Keratinocyte (primary cell): Measurements from ENCODE around the gene MICA. TPM values are rescaled to one million over a fixed set of nuclear protein-coding genes. Genes with fewer than 3 reads are reported as not detected.

ENCODE experiments used
- DNase-seq: peaks from one replicate; pipeline ENCODE4 v3.0.0-alpha.2; 2011; ENCODE audit warnings: low read depth, missing footprints, low spot score
- FAIRE-seq: peaks from 2 replicates; lab custom pipeline; 2011; peaks lifted over from hg19 to GRCh38; lab: Jason Lieb, UNC
- H2AFZ ChIP-seq: 2 replicates; pipeline ENCODE4 v1.6.0; 2012; ENCODE audit warnings: low read length, control low read depth, inconsistent platforms; ENCODE audit not compliant: control insufficient read depth
- H3K27ac ChIP-seq: 2 replicates; pipeline ENCODE4 v1.5.1; 2011; ENCODE audit warnings: low read length; ENCODE audit not compliant: control insufficient read depth, insufficient read depth
- H3K27me3 ChIP-seq: 3 replicates; pipeline ENCODE4 v1.6.0; 2011; ENCODE audit warnings: low read length; ENCODE audit not compliant: control insufficient read depth, insufficient read depth; ENCODE audit errors: extremely low read depth
- H3K36me3 ChIP-seq, 2 experiments: 2 replicates in 1 of 2; 3 replicates in 1 of 2; pipeline ENCODE4 v1.5.1; 2011; ENCODE audit warnings: low read length in 2 of 2, mild to moderate bottlenecking in 1 of 2; ENCODE audit not compliant: control insufficient read depth in 2 of 2, insufficient read depth in 2 of 2; ENCODE audit errors: extremely low read depth in 1 of 2
- H3K4me1 ChIP-seq: 3 replicates; pipeline ENCODE4 v1.5.1; 2011; ENCODE audit warnings: low read length; ENCODE audit not compliant: control insufficient read depth, insufficient read depth; ENCODE audit errors: extremely low read depth
- H3K4me2 ChIP-seq: 3 replicates; pipeline ENCODE4 v1.6.0; 2011; ENCODE audit warnings: low read depth, low read length; ENCODE audit not compliant: control insufficient read depth, insufficient read depth; ENCODE audit errors: extremely low read depth
- H3K4me3 ChIP-seq, 3 experiments: fragments of 200-600 bp in 1 of 3; sonication (generic) in 1 of 3; 2 replicates in 2 of 3; 3 replicates in 1 of 3; pipeline ENCODE4 v1.5.1; 2011 to 2016; ENCODE audit warnings: low read length in 3 of 3, mild to moderate bottlenecking in 3 of 3, control low read depth in 2 of 3, inconsistent platforms in 1 of 3, low read depth in 1 of 3, mixed read lengths in 1 of 3, mixed run types in 1 of 3, moderate library complexity in 1 of 3; ENCODE audit not compliant: control insufficient read depth in 2 of 3, insufficient read depth in 2 of 3; ENCODE audit errors: extremely low read depth in 1 of 3
- H3K79me2 ChIP-seq: 2 replicates; pipeline ENCODE4 v1.6.0; 2012; ENCODE audit warnings: low read length; ENCODE audit not compliant: control insufficient read depth, insufficient read depth
- H3K9ac ChIP-seq: 3 replicates; pipeline ENCODE4 v1.6.0; 2011; ENCODE audit warnings: low read length; ENCODE audit not compliant: control insufficient read depth, insufficient read depth; ENCODE audit errors: extremely low read depth
- H3K9me1 ChIP-seq: 3 replicates; pipeline ENCODE4 v1.6.0; 2011; ENCODE audit warnings: low read length; ENCODE audit not compliant: control insufficient read depth, insufficient read depth; ENCODE audit errors: extremely low read depth
- H3K9me3 ChIP-seq: 2 replicates; pipeline ENCODE4 v1.5.1; 2012; ENCODE audit warnings: low read depth, low read length; ENCODE audit not compliant: control insufficient read depth
- H4K20me1 ChIP-seq: 3 replicates; pipeline ENCODE4 v1.6.0; 2011; ENCODE audit warnings: low read length; ENCODE audit not compliant: control insufficient read depth, insufficient read depth; ENCODE audit errors: extremely low read depth
- EZH2 ChIP-seq: IDR thresholded peaks from one replicate; pipeline ENCODE4 v1.6.1; 2012; ENCODE audit warnings: inconsistent platforms, mild to moderate bottlenecking, low read length, moderate library complexity
- dilution Hi-C: fragments of 300-500 bp; cut with MboI; formaldehyde crosslinking; loops from one replicate; pipeline ENCODE4 v1.7.0; 2020; ENCODE audit warnings: low sequenced_read_pairs; ENCODE audit not compliant: extremely low pct_ligation_motif_present
- polyA plus RNA-seq, 5 experiments: library from polyadenylated mRNA; depleted of rRNA in 3 of 5; stranded (reverse) in 3 of 5; stranded (forward) in 1 of 5; unstranded in 1 of 5; fragments of >200 nt; gene quantifications; 1 replicate in 1 of 5; 2 replicates in 3 of 5; 3 replicates in 1 of 5; pipeline versions ENCODE4 v1.2.1 to v1.2.3, GENCODE V29; 2011 to 2012; ENCODE audit warnings: missing spikeins in 2 of 5, low read depth in 1 of 5, low replicate concordance in 1 of 5
- TF ChIP-seq, protein P1 (sequence below), 3 experiments: IDR thresholded peaks in 1 of 3; conservative IDR thresholded peaks in 1 of 3; optimal IDR thresholded peaks in 1 of 3; 2 replicates in 2 of 3; 3 replicates in 1 of 3; pipeline versions ENCODE3 to v1.5.1; 2011; ENCODE audit warnings: low read length in 3 of 3, mild to moderate bottlenecking in 3 of 3, moderate library complexity in 2 of 3, control low read depth in 1 of 3, inconsistent platforms in 1 of 3; ENCODE audit not compliant: insufficient read depth in 2 of 3; ENCODE audit errors: extremely low read depth in 1 of 3

The MICA gene
- polyA plus RNA-seq, 1 donor (not counting 4 experiments of a cell fraction or from before 2014, with no cell fraction given) = 59.9 TPM

DNA sequence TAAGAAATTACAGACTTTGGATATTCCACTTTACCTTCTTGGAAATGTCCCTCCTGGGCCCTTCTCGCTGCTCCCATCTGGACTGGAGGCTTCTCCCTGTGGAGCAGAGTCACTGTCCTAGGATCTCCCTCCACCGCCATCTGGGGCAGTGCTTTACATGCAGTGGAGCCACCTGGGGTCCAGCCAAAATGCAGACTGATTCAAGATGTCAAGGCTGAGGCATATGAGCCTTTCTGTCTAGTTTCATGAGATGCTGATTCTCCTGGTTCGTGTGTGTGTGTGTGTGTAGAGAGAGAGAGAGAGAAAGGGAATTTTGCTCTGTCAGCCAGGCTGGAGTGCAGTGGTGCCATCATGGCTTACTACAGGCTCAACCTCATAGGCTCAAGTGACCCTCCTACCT, 14.9 kb downstream of the MICA start:
- H3K36me3 ChIP-seq = peaks cover 22 to 24% of the 10 kb centered on the region in 2 experiments
- peaks cover 4% of the 10 kb centered on the region for H3K79me2 ChIP-seq

DNA sequence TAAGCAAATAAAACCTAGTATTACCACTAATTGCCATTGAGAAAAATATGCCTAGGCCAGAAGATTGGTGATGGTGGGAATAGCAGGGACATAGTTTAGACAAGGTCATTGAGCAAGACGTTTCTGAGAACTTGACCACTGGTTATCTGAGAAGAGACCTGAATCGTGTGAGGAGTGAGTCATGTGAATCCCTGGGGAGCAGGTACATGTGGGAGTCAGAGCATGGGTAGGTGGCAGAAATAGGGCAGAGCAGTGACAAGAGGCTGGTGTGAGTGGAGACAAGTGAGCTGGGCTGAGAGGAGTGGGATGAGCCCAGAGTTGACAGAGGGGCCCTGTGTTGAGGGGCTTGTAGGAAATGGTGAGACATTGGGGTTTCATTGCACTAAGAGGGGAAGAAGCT, 16.4 kb downstream of the MICA start:
- TF ChIP-seq, protein P1, sequence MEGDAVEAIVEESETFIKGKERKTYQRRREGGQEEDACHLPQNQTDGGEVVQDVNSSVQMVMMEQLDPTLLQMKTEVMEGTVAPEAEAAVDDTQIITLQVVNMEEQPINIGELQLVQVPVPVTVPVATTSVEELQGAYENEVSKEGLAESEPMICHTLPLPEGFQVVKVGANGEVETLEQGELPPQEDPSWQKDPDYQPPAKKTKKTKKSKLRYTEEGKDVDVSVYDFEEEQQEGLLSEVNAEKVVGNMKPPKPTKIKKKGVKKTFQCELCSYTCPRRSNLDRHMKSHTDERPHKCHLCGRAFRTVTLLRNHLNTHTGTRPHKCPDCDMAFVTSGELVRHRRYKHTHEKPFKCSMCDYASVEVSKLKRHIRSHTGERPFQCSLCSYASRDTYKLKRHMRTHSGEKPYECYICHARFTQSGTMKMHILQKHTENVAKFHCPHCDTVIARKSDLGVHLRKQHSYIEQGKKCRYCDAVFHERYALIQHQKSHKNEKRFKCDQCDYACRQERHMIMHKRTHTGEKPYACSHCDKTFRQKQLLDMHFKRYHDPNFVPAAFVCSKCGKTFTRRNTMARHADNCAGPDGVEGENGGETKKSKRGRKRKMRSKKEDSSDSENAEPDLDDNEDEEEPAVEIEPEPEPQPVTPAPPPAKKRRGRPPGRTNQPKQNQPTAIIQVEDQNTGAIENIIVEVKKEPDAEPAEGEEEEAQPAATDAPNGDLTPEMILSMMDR (optimal IDR thresholded peaks at IDR 0.05 in 1 of 3, IDR thresholded peaks at IDR 0.05 in 1 of 3, conservative IDR thresholded peaks at IDR 0.05 in 1 of 3; ENCODE audit: extremely low read depth in 1 of 3, insufficient read depth in 2 of 3, low read length in 3 of 3) = no peak
- no peak for TF ChIP-seq EZH2
- DNase-seq = no peak
- no peak overlapping the region for H3K9ac ChIP-seq
- peaks cover 2% of the 10 kb centered on the region for H3K9me1 ChIP-seq
- no peak overlapping the region for H2AFZ ChIP-seq
- H3K4me3 ChIP-seq = no peak overlapping the region
- no peaks in the 10 kb centered on the region for H3K4me1 ChIP-seq
- H4K20me1 ChIP-seq = no peaks in the 10 kb centered on the region
- H3K36me3 ChIP-seq = peaks cover 9 to 10% of the 10 kb centered on the region in 2 experiments
- H3K9me3 ChIP-seq = no peaks in the 10 kb centered on the region
- FAIRE-seq = no peak
- no peak overlapping the region for H3K27ac ChIP-seq
- no peak overlapping the region for H3K4me2 ChIP-seq
- no peaks in the 10 kb centered on the region for H3K79me2 ChIP-seq
- dilution Hi-C loops = loop anchor here (10.0 kb wide), 1 partner anchor 65 kb away; no protein-coding TSS in a partner anchor
- H3K27me3 ChIP-seq = no peaks in the 10 kb centered on the region

More for the DNA sequence above, 14.9 kb downstream of the MICA start:
- Histone ChIP-seq H3K9ac (no peak overlapping the region), H3K9me1 (peaks cover 2% of the 10 kb centered on the region), H3K9me3 (no peaks in the 10 kb centered on the region), H3K27ac (no peak overlapping the region), H3K4me2 (no peak overlapping the region), H2AFZ (no peak overlapping the region), H3K4me1 (no peaks in the 10 kb centered on the region), H3K4me3 (no peak overlapping the region), H3K27me3 (no peaks in the 10 kb centered on the region), H4K20me1 (no peaks in the 10 kb centered on the region)
- DNase-seq (no peak), FAIRE-seq (no peak)
- dilution Hi-C loops = no loop called here
- TF ChIP-seq, protein P1 (optimal IDR thresholded peaks at IDR 0.05 in 1 of 3, IDR thresholded peaks at IDR 0.05 in 1 of 3, conservative IDR thresholded peaks at IDR 0.05 in 1 of 3; ENCODE audit: extremely low read depth in 1 of 3, insufficient read depth in 2 of 3, low read length in 3 of 3) = no peak
- TF ChIP-seq EZH2 = no peak
